Measurements from ENCODE around the gene EPS8L3.
"Not testable (repeated sequence)": the region's sequence is repeated elsewhere in the genome, so short reads cannot be mapped to it uniquely, and the experiment has no call there.

Gene EPS8L3

DNA sequence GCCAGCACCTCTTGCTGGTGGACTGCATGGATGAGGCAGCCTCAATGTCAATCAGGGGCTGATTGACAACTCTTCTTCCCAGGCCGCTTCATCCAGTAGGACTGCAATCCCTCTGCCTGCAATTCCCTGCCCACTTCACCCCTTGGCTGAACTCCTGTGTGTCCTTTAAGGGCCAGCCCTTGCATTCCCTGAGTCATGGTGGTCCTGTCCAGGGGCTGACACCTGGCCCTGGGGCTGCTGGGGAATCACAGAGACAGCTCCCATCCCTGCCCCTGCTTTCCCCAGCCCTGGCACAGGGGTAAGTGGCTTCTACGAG is 4.6 kb upstream of the EPS8L3 start:
- TF ChIP-seq, protein P1, sequence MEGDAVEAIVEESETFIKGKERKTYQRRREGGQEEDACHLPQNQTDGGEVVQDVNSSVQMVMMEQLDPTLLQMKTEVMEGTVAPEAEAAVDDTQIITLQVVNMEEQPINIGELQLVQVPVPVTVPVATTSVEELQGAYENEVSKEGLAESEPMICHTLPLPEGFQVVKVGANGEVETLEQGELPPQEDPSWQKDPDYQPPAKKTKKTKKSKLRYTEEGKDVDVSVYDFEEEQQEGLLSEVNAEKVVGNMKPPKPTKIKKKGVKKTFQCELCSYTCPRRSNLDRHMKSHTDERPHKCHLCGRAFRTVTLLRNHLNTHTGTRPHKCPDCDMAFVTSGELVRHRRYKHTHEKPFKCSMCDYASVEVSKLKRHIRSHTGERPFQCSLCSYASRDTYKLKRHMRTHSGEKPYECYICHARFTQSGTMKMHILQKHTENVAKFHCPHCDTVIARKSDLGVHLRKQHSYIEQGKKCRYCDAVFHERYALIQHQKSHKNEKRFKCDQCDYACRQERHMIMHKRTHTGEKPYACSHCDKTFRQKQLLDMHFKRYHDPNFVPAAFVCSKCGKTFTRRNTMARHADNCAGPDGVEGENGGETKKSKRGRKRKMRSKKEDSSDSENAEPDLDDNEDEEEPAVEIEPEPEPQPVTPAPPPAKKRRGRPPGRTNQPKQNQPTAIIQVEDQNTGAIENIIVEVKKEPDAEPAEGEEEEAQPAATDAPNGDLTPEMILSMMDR (IDR thresholded peaks at IDR 0.05; ENCODE audit: insufficient read depth, low read depth, low read length, missing control alignments) = no peak
- no peak for DNase-seq (ENCODE audit: low read depth)
- H3K4me3 ChIP-seq (ENCODE audit: low read length) = no peak overlapping the region

DNA sequence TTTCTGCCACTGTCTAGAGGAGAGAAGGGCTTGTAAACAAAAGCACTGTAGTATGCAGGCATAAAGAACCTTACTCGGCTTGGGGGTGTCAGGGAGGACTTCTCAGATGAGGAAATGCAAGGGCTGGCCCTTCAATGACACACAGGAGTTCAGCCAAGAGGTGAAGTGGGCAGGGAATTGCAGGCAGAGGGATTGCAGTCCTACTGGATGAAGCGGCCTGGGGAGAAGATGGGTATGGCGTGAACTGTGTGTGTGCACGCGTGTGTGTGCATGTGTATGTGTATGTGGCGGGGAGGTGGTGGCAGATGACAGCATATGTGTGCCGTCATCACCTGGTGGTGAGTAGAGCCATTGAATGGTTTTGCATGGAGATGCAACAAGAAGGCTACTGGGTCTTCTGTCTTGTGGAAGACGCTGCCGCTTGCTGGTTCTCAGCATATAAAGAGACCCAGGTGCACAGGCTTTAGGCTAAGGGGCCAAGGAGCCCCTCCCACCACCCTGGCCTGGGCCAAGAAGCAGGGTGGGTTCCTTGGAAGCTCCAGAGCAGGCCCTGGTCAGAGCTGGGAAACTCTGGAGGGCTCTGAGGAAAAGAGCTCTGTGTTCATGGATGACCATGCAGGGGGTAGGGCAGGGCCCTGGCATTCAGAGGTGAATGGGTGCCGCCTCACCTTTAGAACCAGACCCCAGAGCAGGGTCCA is 4.1 kb upstream of the EPS8L3 start:
- TF ChIP-seq, protein P1 (IDR thresholded peaks at IDR 0.05; ENCODE audit: insufficient read depth, low read depth, low read length, missing control alignments) = no peak
- DNase-seq (ENCODE audit: low read depth) = no peak
- H3K4me3 ChIP-seq (ENCODE audit: low read length) = no peak overlapping the region

DNA sequence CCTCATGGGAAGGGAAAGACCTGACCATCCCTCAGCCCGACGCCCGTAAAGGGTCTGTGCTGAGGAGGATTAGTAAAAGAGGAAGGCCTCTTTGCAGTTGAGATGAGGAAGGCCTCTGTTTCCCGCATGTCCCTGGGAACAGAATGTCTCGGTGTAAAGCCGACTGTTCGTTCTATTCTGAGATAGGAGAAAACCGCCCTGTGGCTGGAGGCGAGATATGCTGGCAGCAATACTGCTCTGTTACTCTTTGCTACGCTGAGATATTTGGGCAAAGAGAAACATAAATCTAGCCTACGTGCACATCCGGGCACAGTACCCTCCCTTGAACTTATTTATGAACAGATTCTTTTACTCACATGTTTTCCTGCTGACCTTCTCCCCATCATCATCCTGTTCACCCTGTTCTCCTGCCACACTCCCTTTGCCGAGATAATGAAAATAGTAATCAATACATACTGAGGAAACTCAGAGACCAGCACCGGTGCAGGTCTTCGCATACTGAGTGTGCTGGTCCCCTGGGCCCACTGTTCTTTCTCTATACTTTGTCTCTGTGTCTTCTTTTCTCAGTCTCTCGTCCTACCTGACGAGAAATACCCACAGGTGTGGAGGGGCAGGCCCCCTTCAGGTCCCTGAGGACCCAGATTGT is 3.4 kb upstream of the EPS8L3 start:
- not testable (repeated sequence) for H3K4me3 ChIP-seq (ENCODE audit: low read length); DNase-seq (ENCODE audit: low read depth)

DNA sequence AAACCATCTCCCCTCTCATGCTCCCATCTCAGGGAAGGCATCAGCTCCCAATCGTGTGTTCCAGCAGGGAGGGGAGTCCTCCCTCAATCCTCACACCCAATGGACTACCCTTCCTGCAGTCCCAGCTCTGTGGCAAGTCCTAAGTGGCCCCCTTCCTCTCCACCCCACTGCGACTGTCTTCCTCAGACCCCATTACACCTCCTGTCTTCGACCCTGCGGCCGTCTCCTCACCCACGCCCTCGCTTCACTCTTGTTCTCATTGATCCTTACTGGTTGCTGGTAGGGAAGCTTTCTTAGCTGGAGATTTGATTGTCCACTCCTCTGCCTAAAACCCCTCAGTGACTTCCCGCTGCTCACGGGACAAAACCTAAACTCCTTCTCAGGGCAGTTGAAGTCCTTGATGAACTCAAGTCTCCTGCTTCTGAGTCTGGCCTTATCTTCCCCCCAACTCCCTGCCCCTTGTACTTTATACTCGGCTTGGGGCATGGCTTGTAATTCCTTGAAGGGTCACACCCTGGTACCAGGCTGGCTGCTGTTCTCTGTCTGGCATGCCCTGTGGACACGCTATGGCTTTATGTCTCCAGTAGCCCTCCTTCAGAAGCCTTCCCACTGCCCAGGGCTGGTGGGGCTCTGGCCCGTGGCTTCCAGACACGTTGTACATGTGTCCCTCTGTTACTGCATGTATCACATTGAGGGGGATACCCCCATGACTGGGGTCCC is 2.3 kb upstream of the EPS8L3 start:
- TF ChIP-seq, protein P1 (IDR thresholded peaks at IDR 0.05; ENCODE audit: insufficient read depth, low read depth, low read length, missing control alignments) = no peak
- no peak overlapping the region for H3K4me3 ChIP-seq (ENCODE audit: low read length)
- DNase-seq (ENCODE audit: low read depth) = no peak

DNA sequence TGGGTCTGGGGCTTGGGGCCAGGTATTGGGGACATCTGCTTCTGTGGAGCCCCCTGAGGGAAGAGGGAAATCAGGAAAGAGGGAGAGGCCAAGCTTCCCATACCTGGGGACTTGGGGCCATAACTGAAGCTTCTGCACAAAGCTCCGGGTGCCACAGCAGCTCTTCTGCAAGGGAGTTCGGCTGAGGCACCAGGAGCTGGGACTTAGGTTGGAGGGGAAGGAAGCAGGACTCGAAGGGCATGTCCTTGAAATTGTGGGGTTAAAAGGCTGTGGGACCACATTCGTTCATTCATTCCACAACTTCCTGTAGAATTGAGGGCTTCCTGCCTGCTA is 1.7 kb upstream of the EPS8L3 start:
- no peak for DNase-seq (ENCODE audit: low read depth)
- TF ChIP-seq, protein P1 (IDR thresholded peaks at IDR 0.05; ENCODE audit: insufficient read depth, low read depth, low read length, missing control alignments) = no peak
- no peak overlapping the region for H3K4me3 ChIP-seq (ENCODE audit: low read length)

DNA sequence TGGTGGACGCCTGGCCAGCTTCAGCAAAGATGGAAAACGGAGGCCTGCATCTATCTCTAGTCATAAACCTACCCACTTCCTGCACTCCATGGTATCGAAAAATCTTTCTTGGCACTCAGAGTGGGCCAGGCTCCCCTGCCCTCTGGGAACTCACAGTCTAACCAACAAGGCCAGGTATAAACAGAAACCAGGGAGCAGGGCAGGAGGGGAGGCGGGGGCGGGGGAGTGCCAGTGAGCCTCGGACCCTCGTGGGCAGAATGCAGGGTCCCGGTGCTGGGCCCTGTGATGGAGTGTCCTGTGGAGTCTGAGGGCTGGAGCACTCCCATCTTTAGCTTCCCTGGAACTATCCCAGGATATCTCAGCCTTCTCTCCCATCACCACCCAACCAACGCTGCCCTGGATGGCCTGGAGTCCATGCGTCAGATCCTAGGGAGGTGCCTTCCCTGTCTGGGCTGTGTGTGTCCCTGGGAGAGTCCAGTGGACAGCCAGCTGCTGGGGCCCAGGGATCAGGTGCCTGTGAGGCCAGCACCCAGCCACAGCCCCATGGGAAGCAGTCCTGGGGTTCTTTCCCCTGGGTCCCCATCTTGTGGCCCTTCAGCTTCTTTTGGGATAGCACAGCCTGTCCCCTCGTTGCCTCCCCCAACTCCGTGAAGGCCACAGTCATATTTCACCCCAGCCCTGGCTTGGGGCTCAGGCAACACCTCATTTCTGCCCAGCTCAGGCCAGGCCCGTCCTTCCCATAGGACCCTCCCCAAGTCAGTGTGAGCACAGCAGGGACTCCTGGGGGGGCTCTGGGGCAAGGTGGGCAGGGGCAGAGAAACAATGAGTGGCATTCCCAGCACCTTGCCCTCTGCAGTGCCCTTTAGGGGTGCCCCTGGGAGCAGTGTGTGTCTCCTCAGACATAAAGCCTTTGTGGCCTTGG is 1.1 kb upstream of the EPS8L3 start:
- TF ChIP-seq, protein P1 (IDR thresholded peaks at IDR 0.05; ENCODE audit: insufficient read depth, low read depth, low read length, missing control alignments) = no peak
- DNase-seq (ENCODE audit: low read depth) = no peak
- no peak overlapping the region for H3K4me3 ChIP-seq (ENCODE audit: low read length)
